Stimulated activated CD8-positive, alpha-beta memory T cell treated with anti-CD3 and anti-CD28 coated beads, Interleukin-15, amount 100 ng/mL, for 1 hour (primary cell): ENCODE measurements around the gene SH3BGRL3.
"Not testable (repeated sequence)": the region's sequence is repeated elsewhere in the genome, so short reads cannot be mapped to it uniquely, and the experiment has no call there.

ENCODE experiments used
- DNase-seq: peaks from one replicate; pipeline ENCODE4 v3.0.0-alpha.2; 2020; ENCODE audit warnings: low read depth

SH3BGRL3 gene

DNA sequence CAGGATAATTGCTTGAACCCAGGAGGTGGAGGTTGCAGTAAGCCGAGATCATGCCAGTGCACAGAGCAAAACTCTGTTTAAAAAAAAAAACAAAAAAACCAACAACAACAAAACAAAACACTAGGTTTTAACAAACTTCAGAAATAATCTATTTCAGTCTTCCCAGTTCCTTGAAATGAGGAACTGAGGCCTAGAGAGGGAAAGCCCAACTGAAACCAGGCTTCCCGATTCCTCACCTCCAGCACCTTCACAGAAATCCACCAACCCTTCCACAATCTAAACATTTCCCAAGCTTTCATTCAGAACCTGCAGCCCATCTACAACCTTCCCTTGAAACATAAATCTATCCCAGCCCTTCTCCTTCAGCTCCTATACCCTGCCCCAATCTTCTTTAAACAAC, 37.3 kb downstream of the SH3BGRL3 start:
- DNase-seq = no peak

- DNase-seq = peak; percentile 36
Measured at GRCh38 chr1:26317612-26318337, 37.9 kb downstream of the SH3BGRL3 start, which contains the start of gene CD52. Gene CD52, plus strand, starts transcription at chr1:26317958. Its CDS starts 60 bp downstream, at chr1:26318018.

- no peak for DNase-seq
Measured at GRCh38 chr1:26318338-26319064, 38.6 kb downstream of the SH3BGRL3 start.

DNA sequence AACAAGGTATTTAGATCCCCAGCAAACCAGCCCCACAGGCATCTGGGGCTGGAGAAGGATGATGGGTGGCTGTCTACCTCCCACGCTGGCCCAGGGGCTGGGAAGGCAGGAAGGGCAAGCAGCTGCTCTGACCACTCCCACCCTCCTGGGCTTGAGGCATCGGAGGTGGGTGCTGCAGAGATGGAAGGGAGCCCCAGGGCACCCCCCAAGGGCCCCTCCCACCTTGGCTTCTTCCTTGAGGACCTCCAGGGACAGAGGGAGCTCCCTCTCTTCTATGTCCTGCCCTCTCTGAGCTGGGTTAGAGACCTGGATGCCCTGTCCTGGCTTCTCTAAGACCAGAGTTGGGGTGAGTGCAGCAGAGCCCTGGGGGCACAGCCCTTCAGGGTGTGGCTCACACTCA, 41.0 kb downstream of the SH3BGRL3 start:
- no peak for DNase-seq

- peak; percentile 98 for DNase-seq
Measured at GRCh38 chr1:26321315-26322041, 41.6 kb downstream of the SH3BGRL3 start.

GRCh38 chr1:26322042-26322331, 42.1 kb downstream of the SH3BGRL3 start:
- no peak for DNase-seq

- no peak for DNase-seq
Measured at GRCh38 chr1:26323382-26323781, 43.5 kb downstream of the SH3BGRL3 start.

GRCh38 chr1:26324550-26324949, 44.7 kb downstream of the SH3BGRL3 start:
- DNase-seq = no peak

- no peak for DNase-seq
Measured at GRCh38 chr1:26327956-26328362, 48.1 kb downstream of the SH3BGRL3 start.

DNA sequence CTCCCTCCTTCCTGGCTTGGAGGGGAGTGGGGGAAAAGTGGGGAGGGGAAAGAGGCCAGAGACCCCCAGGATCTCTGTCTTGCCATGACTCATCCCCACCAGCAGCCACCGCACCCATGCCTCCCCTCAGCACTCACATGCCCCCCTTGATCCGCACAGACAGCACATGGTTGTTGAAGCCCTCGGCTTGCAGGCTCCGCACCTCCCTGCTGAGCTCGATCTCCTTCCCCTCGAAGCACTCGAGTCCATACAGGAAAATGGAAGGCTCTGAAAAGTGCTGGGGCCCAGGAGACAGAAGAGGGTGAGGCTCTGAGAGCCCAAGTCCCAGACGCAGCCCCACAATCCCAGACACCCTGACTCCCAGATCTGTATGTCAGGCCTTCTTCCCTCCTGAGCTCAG, 48.7 kb downstream of the SH3BGRL3 start:
- DNase-seq = no peak

DNA sequence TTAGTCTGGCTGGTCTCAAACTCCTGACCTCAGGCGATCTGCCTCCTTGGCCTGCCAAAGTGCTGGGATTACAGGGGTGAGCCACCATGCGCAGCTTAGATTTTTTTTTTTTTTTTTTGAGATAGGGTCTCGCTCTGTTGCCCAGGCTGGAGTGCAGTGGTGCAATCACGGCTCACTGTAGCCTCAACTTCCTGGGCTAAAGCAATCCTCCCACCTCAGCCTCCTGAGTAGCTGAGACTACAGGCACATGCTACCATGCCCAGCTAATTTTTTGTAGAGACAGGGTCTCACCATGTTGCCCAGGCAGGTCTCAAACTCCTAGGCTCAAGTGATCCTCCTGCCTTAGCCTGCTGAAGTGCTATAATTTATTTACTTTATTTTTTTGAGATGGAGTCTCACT, 49.5 kb downstream of the SH3BGRL3 start:
- not testable (repeated sequence) for DNase-seq

DNA sequence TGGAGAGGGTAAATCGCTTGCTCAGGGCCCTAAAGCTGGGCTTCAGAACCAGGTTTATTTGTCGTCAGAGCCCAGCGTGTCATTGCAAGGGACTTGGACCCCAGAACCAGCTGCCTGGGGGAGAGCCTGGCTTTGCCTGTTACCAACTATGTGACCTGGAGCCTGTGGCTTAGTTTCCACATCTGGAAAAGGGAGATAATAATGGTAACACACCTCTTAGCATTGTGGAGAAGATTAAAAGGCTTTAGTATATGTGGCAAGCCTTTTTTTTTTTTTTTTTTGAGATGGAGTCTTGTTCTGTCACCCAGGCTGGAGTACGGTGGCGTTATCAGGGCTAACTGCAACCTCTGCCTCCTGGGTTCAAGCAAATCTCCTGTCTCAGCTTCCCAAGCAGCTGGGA, 50.4 kb downstream of the SH3BGRL3 start:
- no peak for DNase-seq
